ENCODE data around the gene FHIT.

The FHIT gene

DNA sequence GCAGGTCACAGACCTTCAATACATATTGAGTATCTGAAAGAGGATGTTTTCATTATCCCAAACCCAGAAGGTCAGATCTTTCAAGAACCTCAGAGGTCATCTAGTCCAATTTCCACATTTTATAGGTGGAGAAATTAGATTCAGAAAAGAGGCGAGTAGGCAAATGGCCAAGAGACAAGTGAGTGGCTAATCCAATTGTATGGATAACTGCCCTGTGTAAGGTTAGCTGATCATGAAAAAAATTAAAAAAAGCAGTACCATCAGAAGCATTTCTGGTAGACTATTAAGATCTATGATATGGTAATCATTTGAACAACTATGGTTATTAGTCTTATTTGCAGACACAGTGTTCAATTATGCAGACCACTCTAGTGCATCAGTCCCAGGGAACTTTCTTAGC, 1540.7 kb downstream of the FHIT start:
- H3K4me3 ChIP-seq (ENCODE audit: control insufficient read depth, low read depth, low read length), result no peak overlapping the region
- TF ChIP-seq, protein P1, sequence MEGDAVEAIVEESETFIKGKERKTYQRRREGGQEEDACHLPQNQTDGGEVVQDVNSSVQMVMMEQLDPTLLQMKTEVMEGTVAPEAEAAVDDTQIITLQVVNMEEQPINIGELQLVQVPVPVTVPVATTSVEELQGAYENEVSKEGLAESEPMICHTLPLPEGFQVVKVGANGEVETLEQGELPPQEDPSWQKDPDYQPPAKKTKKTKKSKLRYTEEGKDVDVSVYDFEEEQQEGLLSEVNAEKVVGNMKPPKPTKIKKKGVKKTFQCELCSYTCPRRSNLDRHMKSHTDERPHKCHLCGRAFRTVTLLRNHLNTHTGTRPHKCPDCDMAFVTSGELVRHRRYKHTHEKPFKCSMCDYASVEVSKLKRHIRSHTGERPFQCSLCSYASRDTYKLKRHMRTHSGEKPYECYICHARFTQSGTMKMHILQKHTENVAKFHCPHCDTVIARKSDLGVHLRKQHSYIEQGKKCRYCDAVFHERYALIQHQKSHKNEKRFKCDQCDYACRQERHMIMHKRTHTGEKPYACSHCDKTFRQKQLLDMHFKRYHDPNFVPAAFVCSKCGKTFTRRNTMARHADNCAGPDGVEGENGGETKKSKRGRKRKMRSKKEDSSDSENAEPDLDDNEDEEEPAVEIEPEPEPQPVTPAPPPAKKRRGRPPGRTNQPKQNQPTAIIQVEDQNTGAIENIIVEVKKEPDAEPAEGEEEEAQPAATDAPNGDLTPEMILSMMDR (IDR thresholded peaks at IDR 0.05; ENCODE audit: control insufficient read depth, insufficient read depth, low read depth, low read length, missing control alignments), result no peak
- DNase-seq (ENCODE audit: low read depth), result no peak

DNA sequence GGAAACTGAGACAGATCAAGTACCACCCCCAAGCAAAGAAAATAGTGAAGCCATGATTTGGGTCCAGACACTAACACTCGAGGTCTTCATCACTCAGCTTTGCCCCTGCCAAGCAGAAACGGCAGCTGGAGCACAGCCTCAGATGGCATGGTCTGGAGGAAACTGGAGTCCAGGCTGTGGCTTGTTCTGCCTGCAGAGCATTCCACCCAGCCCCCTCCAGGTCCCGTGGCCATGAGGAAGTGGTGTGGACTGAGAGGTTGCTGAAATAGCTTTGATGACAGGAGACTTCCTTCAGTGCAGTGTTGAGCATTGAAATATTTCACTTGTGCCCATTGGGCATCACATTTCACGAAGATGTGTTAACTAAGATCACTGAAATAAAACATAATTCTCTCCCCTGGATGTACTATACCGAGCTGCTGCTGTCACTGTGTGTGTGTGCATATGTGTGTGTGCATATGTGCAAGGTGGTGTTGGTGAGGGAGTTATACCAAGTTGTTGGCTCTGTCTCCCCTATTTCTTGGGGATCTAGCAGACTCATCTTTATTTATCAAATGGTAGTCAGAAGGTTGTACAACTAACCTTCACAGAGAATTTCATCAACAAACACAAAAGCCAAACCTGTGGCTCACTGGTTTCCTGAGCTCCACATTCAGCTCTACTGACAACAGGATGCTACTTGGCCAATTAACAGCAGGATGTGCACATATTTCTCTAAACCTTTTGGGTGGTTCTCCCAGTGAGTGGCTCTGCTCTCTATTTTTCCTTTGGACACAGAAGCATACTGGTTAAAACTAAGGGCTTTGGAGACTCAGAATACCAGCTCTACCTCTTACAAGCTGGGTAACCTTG, 1541.3 kb downstream of the FHIT start:
- no peak overlapping the region for H3K4me3 ChIP-seq (ENCODE audit: control insufficient read depth, low read depth, low read length)
- TF ChIP-seq, protein P1 (IDR thresholded peaks at IDR 0.05; ENCODE audit: control insufficient read depth, insufficient read depth, low read depth, low read length, missing control alignments), result no peak
- DNase-seq (ENCODE audit: low read depth), result no peak

DNA sequence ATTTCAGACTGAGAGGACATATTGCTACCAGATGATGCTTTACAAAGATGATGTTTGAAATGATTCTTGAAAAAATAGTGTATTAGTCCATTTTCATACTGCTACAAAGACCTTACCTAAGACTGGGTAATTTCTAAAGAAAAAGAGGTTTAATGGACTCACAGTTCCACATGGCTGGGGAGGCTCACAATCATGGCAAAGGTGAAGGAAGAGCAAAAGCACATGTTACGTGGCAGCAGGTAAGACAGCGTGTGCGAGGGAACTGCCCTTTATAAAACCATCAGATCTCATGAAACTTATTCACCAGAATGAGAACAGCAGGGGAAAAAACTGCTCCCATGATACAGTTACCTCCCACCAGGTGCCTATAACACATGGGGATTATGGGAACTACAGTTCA, 1543.0 kb downstream of the FHIT start:
- no peak for DNase-seq (ENCODE audit: low read depth)
- TF ChIP-seq, protein P1 (IDR thresholded peaks at IDR 0.05; ENCODE audit: control insufficient read depth, insufficient read depth, low read depth, low read length, missing control alignments), result no peak
- no peak overlapping the region for H3K4me3 ChIP-seq (ENCODE audit: control insufficient read depth, low read depth, low read length)

DNA sequence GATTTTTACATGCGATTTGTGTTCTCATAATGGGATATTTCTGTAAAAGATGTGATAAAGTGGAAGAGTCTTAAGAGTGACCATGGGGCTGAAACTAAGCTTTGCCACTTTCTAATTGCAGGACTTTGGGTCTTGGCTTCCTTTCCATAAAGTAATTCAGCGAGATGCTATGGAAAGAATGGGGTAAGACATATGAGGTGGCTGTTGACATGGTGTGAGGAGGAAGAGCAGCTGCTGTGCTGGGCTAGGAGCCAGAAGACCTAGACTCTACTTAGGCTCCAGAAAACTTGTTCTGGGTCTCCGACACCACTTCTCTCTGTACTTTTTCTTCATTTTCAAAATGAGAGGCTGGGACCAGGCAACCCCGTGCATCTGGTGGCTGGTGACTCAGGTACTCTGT, 1547.0 kb downstream of the FHIT start:
- DNase-seq (ENCODE audit: low read depth), result no peak
- TF ChIP-seq, protein P1 (IDR thresholded peaks at IDR 0.05; ENCODE audit: control insufficient read depth, insufficient read depth, low read depth, low read length, missing control alignments), result no peak
- no peak overlapping the region for H3K4me3 ChIP-seq (ENCODE audit: control insufficient read depth, low read depth, low read length)

DNA sequence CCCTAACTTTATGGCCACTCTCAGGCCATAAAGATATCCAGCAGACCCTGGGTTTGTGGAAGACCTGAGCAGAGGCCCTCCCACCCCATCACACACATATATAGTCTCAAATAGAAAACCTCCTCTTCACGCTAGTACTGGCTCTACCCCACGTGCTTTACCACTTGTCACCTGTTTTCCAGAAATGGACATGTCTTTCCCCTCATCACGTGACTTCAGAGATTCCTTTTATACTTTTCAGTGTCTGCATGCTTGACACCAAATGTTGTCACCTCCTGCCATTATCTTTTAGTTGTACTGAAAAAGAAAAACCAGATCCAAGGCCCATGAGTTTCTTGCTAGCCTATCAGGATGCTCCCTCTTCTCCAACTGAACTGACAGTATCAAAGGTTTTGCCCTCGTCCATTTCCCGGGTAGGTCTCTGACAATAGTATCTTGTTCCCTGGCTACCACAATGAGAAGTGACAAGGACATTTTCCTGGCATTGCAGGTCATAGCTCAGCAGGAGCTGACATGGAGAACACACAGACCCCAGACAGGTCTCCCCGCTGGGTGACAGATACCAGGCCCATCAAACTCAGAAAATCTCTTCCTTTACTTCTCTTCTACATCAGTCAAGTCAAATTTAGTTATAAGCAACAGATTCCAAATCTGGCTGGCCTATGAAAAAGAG, 1551.5 kb downstream of the FHIT start:
- no peak overlapping the region for H3K4me3 ChIP-seq (ENCODE audit: control insufficient read depth, low read depth, low read length)
- DNase-seq (ENCODE audit: low read depth), result no peak
- TF ChIP-seq, protein P1 (IDR thresholded peaks at IDR 0.05; ENCODE audit: control insufficient read depth, insufficient read depth, low read depth, low read length, missing control alignments), result no peak

Measured in AG09309 (cell line).